Heart left ventricle (tissue), 16 donors: ENCODE data around the gene EHMT2. TPM values are rescaled to one million over a fixed set of nuclear protein-coding genes. Genes with fewer than 3 reads are reported as not detected.
A peak's percentile ranks its signal among the peaks of the same experiment; 100 is the strongest.
"Not testable (repeated sequence)": the region's sequence is repeated elsewhere in the genome, so short reads cannot be mapped to it uniquely, and the experiment has no call there.

ENCODE experiments used
- ATAC-seq, 4 donors: fragments of 200-7000 bp; cut with Tn5 transposase; one replicate each; pipeline ENCODE4 v1.9.1; 2020 to 2022; ENCODE audit warnings: moderate library complexity in 4 of 4, mild to moderate bottlenecking in 3 of 4, moderate number of reproducible peaks in 1 of 4
- DNase-seq, 5 donors: peaks; one replicate each; pipeline ENCODE4 v3.0.0-alpha.2; 2020
- H3K27ac ChIP-seq, 12 donors: fragments of 200-600 bp; sonication (generic) in 4 of 12; one replicate each; pipeline versions ENCODE4 v1.5.0 to v1.8.0; 2016 to 2022; ENCODE audit warnings: mild to moderate bottlenecking in 2 of 12
- H3K27me3 ChIP-seq, 9 donors: fragments of 200-600 bp; sonication (generic) in 2 of 9; one replicate each; pipeline versions ENCODE4 v1.5.1 to v1.8.0; 2016 to 2022; ENCODE audit warnings: mild to moderate bottlenecking in 3 of 9
- H3K36me3 ChIP-seq, 9 donors: fragments of 200-600 bp; sonication (generic) in 2 of 9; one replicate each; pipeline versions ENCODE4 v1.5.0 to v1.8.0; 2018 to 2022; ENCODE audit warnings: mild to moderate bottlenecking in 2 of 9
- H3K4me1 ChIP-seq, 12 donors: fragments of 200-600 bp; sonication (generic) in 4 of 12; one replicate each; pipeline versions ENCODE4 v1.5.0 to v1.8.0; 2016 to 2022; ENCODE audit warnings: mild to moderate bottlenecking in 3 of 12
- H3K4me3 ChIP-seq, 12 donors: fragments of 200-600 bp; sonication (generic) in 4 of 12; one replicate each; pipeline versions ENCODE4 v1.5.0 to v1.8.0; 2017 to 2022; ENCODE audit warnings: mild to moderate bottlenecking in 9 of 12, moderate library complexity in 4 of 12
- H3K9me3 ChIP-seq, 12 donors: fragments of 200-600 bp; sonication (generic) in 4 of 12; one replicate each; pipeline versions ENCODE4 v1.5.0 to v1.8.0; 2016 to 2022; ENCODE audit warnings: mild to moderate bottlenecking in 1 of 12
- POLR2A ChIP-seq, 2 donors: fragments of 450-650 bp; IDR thresholded peaks; one replicate each; pipeline ENCODE4 v1.6.1; 2017; ENCODE audit warnings: antibody characterized with exemption in 2 of 2, mild to moderate bottlenecking in 2 of 2, moderate library complexity in 2 of 2
- WGBS, 4 donors: extraction: QIAGEN DNeasy Blood & Tissue Kit in 2 of 4; methylation state at CpG; one replicate each; pipeline versions ENCODE4 v1.1.5 to v1.1.7; 2013 to 2018; 5-methylcytosine and 5-hydroxymethylcytosine counted together
- intact Hi-C, 10 donors: fragments of 100-400 bp; cut with DNase I; formaldehyde crosslinking; loops; one replicate each; pipeline versions ENCODE4 v1.11.1 to v1.14.2; 2022
- polyA plus RNA-seq, 2 donors: library from polyadenylated mRNA; stranded (reverse); fragments of 200-250 nt; gene quantifications; one replicate each; pipeline ENCODE4 v1.2.3, GENCODE V29; 2013
- total RNA-seq, 9 donors: library from RNA; depleted of rRNA in 2 of 9; stranded (reverse); fragments of >200 nt in 2 of 9; fragmentation: NEBNext Ultra II Directional in 3 of 9; extraction: Animal tissue kit (Norgen Biotek cat#: 25700) in 3 of 9; gene quantifications; one replicate each; pipeline versions ENCODE4 v1.1.0 to v1.2.4, GENCODE V29; 2016 to 2023
- TF ChIP-seq, protein P1 (sequence below), 12 donors: fragments of 200-600 bp; sonication (generic) in 4 of 12; IDR thresholded peaks; one replicate each; pipeline versions ENCODE4 v1.5.0 to v1.8.0; 2018 to 2022; ENCODE audit warnings: antibody characterized with exemption in 12 of 12, mild to moderate bottlenecking in 5 of 12
- donor health status: ischemic (EF 13 %, LVEDD 7.1; RV severe dilation, severe dysfunction).
- donor health status: healthy with polysubstance abuse.
- donor health status: DM: no; HTN: yes; CAD: no.
- donor health status: DM: no; HTN: no; CAD: no.
- donor health status: ischemic (EF 25% LVEDD 6.9; RV normal size, moderate dysfunction).
- donor health status: ischemic (EF 25% LVEDD 5.7; RV mildly dilated, moderate dysfunction).
- donor health status: healthy.
- donor health status: DM: yes; HTN: yes; CAD: no.
- donor health status: ischemic (EF 35%, LVEDD 5.7; RV mildly dilated, moderate dysfunction).
- donor health status: nonischemic (EF 11% LVEDD 7.7; RV severe dilation, severe dysfunction).
- donor health status: DM: yes; HTN: yes; CAD: no.
- donor health status: PGD.
- donor health status: ischemic (EF 29% LVEDD 5.4; RV normal size, mild dysfunction).
- donor health status: nonischemic (EF 23%, LVEDD 6.1; RV moderate dilation, normal function).

Gene EHMT2
- total and polyA plus RNA-seq, 11 donors = 9.0 to 22.1 (median 14.8) TPM

DNA sequence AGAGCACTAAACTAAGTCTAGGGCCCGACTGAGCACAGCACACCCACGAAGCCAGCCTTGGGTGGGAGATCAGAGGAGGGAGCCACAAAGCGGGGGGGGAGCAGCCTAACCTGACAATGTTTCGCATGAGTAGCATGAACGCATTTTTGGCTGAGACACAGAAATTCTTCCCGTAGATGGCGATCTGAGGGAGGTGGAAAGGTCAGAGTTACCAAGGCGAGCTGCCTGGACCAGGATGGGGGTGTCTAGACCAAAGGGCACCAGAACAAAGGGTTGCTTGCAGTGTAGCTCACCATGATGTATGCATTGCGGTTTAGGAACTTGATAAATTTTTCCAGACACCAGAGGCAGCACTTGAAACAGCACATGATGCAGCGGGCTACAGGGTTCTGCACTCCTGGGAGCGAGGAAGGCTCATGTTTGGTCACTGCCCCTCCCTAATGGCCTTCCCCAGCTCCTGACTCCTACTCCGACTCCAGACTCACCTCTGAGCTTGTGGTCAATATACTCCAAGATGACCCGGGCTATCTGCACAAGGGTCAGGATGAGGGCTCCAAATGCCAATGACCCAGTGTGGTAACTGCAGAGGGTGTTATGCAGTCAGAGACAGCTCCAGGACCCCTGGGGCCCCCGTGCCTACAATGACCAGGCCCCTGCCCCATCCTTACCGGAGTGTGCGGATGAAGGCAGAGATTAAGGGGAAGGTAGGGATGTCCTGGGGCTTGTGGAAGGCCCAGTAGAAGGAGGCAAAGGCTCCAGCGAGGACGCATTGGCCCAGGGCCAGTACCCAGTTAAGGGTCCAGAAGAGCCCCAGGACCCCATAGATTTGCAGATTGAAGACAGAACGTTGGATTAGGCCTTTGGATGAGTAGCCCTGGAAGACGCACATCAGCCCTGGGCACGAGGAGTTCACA is 32.0 kb downstream of the EHMT2 start:
- DNase-seq (no peak), ATAC-seq (no peak)
- TF ChIP-seq, protein P1, sequence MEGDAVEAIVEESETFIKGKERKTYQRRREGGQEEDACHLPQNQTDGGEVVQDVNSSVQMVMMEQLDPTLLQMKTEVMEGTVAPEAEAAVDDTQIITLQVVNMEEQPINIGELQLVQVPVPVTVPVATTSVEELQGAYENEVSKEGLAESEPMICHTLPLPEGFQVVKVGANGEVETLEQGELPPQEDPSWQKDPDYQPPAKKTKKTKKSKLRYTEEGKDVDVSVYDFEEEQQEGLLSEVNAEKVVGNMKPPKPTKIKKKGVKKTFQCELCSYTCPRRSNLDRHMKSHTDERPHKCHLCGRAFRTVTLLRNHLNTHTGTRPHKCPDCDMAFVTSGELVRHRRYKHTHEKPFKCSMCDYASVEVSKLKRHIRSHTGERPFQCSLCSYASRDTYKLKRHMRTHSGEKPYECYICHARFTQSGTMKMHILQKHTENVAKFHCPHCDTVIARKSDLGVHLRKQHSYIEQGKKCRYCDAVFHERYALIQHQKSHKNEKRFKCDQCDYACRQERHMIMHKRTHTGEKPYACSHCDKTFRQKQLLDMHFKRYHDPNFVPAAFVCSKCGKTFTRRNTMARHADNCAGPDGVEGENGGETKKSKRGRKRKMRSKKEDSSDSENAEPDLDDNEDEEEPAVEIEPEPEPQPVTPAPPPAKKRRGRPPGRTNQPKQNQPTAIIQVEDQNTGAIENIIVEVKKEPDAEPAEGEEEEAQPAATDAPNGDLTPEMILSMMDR (IDR thresholded peaks at IDR 0.05) = no peak
- TF ChIP-seq POLR2A (IDR thresholded peaks at IDR 0.05) = no peak
- no peak overlapping the region for H3K27ac ChIP-seq
- intact Hi-C loops = loop anchor here in 1 of 10 donors (10.0 kb wide), 1 partner anchor 181 kb away; the partner anchor contains the start of gene LY6G5C
- H3K4me3 ChIP-seq = no peak overlapping the region
- H3K9me3 ChIP-seq = no peaks in the 10 kb centered on the region
- peaks cover 0 to 9% (median 4%) of the 10 kb centered on the region in 9 donors for H3K36me3 ChIP-seq
- 82 to 84% (median 84%) methylated on average over 20 to 21 of the region's 21 CpGs for WGBS, 4 donors
- H3K4me1 ChIP-seq = peaks cover 0 to 24% (median 16%) of the 10 kb centered on the region in 12 donors
- H3K27me3 ChIP-seq = no peaks in the 10 kb centered on the region

GRCh38 chr6:31864818-31865204 is 32.7 kb downstream of the EHMT2 start:
- WGBS, 4 donors = 86 to 91% (median 88%) methylated on average over 8 of the region's 8 CpGs
- Histone ChIP-seq H3K27ac (no peak overlapping the region), H3K4me3 (no peak overlapping the region), H3K36me3 (peaks cover 0 to 16% (median 10%) of the 10 kb centered on the region in 9 donors), H3K27me3 (no peaks in the 10 kb centered on the region), H3K4me1 (peaks cover 0 to 24% (median 16%) of the 10 kb centered on the region in 12 donors), H3K9me3 (no peaks in the 10 kb centered on the region)
- intact Hi-C loops = loop anchor here in 1 of 10 donors (10.0 kb wide), 1 partner anchor 180 kb away; the partner anchor contains the start of gene LY6G5C
- DNase-seq = no peak
- no peak for TF ChIP-seq POLR2A (IDR thresholded peaks at IDR 0.05)
- TF ChIP-seq, protein P1 (IDR thresholded peaks at IDR 0.05) = no peak
- no peak for ATAC-seq

GRCh38 chr6:31864123-31864562 is 33.4 kb downstream of the EHMT2 start:
- DNase-seq, ATAC-seq: not testable (repeated sequence)
- intact Hi-C loops = loop anchor here in 1 of 10 donors (10.0 kb wide), 1 partner anchor 179 kb away; the partner anchor contains the start of gene LY6G5C

More at GRCh38 chr6:31864123-31864562, 33.4 kb downstream of the EHMT2 start:
- TF ChIP-seq, protein P1 (IDR thresholded peaks at IDR 0.05) = peak in 1 of 12 donors; percentile 1
- peak overlapping the region in 11 of 12 donors; percentile 38 to 90 (median 64) for H3K27ac ChIP-seq
- H3K4me1 ChIP-seq = peaks cover 0 to 24% (median 16%) of the 10 kb centered on the region in 12 donors
- not testable (repeated sequence) for H3K9me3 ChIP-seq, H3K27me3 ChIP-seq
- H3K36me3 ChIP-seq = peaks cover 0 to 22% (median 16%) of the 10 kb centered on the region in 9 donors
- WGBS, 4 donors = 15 to 18% (median 15%) methylated on average over 15 to 16 of the region's 16 CpGs
- H3K4me3 ChIP-seq = peak overlapping the region; percentile 13 to 91 (median 68)
